Hematopoietic multipotent progenitor cell treated with erythropoietin and hydrocortisone succinate and interleukin-3 and kit ligand, for 8 days (in vitro differentiated cells): ENCODE measurements around the gene RFX7.
"Not testable (repeated sequence)": the region's sequence is repeated elsewhere in the genome, so short reads cannot be mapped to it uniquely, and the experiment has no call there.

Experiments used
- DNase-seq: peaks from one replicate; pipeline ENCODE4 v3.0.0-alpha.2; 2015

Gene RFX7

DNA sequence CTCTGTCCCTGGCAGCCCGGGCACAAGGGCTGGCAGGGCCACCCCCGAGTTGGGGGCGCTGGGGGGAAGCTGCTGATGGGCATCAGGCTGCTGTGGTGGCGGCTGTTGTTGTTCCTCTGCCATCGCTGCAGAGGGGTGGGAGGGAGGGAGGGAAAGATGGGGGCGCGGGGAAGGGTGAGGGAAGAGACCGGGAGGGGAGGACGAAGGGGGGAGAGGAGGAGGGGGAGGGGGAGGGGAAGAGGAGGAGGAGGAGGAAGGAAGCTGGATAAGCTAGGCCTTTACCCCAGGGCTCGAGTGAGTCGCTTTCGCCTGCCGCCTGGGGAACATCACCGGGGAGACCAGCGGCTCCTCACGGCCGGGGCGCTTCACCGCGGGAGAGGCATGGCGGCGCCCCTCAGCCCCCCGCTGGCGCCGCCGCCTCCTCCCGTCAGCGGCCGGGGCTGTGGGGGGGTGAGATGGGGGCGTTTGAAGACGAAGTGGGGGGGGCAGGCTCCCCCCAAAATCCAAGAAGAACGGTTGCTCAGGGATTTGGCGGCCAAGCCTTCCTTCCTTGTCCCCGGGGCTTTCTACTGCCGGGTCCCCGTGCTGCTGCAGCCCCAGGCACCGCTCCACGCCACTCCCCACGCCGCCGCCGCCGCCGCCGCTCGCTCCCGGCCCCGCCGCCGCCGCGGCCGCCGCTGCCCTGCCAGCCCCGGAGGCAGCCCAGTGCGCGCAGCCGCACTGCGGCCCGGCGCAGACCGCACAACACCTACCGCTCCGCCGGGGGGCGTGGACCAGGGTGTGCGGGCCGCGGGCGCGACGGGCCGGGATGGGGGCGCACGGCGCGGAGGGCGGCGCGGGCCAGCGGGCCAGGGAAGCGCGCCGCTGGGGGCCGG is at the start of gene RFX7:
Gene RFX7, minus strand, starts transcription at position 717 of the 875 bp plus-strand sequence. Its CDS starts 594 bp downstream, at position 123.
- peak; percentile 77 for DNase-seq

DNA sequence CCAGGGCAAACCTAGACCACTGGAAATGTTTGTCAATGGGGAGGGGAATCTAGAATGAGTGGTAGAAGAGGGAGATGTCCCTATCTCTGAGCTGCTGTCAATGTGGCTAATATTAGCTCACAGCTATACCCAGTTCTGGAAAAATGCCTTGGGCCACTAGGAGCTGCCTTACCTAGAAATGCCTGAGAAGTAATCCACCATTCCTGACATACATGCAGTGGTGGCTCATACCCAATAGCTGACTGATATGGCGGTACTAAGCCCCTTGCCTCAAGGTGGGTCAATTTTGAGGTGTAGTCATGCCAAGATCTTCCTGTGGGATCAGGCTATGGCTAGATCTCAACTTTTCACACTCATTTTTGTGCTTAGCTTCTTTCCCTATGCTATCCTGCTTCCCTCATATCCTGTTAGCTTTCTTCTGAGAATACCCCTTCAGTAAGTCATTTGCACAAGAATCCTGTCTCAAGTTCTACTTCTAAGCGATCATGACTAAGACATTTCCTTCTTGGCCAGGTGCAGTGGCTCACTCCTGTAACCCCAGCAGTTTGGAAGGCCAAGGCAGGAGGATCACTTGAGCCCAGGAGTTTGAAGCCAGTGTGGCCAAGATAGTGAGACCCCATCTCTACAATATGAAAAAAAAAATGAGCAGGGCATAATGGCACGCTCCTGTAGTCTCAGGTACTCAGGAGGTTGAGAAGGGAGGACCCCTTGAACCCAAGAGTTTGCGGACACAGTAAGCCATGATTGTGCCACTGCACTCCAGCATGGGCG is 49.1 kb upstream of the RFX7 start:
- DNase-seq, result no peak

DNA sequence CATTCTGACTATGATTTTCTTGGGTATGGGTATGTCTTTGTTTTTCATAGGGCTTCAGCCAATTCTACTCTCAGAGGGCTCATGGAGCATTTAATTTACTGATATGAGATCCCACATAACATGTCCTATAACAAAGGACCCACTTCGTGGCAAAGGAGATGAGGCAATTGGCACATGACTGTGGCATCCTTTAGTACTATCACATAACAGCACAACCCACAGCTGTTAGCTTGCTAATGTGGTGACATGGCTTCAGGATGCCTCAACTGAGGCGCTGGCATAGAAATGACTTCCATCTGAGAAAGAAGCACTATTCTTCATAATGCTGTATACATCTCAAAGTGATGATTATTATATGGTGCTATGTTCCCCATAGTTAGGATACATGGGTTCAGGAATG is 48.1 kb upstream of the RFX7 start:
- no peak for DNase-seq

DNA sequence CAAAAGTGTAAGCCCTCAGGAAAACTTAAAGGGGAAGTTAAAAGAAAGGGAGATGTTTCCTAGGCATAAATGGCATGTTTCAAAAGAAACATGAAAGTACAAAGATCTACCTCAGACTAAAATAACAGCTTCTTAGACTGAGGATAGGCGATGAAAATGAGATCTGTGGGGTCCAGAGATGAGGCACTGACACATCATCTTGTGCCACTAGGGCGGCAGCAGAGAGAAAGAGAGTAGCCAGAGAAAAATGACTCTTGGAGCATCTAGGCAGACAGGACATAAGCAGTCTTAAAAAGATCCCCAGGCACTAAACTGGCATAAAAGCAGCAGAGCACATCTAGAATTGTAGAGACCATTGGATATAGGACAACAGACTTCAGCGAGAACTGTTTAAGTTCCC is 42.5 kb upstream of the RFX7 start:
- peak; percentile 34 for DNase-seq

DNA sequence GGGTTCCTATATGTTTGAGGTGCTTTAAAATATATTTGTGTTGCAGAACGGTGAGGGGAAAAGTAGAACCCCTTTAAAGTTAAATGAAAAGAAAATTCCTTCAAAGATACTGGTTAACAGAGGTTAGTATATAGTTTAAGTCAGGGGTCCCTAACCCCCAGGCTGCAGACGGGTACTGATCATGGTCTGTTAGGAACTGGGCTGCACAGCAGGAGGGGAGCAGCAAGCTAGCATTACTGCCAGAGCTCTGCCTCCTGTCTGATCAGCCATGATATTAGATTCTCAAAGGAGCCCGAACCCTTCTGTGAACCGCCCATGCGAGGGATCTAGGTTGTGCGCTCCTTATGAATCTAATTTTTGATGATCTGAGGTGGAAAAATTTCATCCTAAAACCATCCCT is 37.5 kb upstream of the RFX7 start:
- DNase-seq, result no peak

DNA sequence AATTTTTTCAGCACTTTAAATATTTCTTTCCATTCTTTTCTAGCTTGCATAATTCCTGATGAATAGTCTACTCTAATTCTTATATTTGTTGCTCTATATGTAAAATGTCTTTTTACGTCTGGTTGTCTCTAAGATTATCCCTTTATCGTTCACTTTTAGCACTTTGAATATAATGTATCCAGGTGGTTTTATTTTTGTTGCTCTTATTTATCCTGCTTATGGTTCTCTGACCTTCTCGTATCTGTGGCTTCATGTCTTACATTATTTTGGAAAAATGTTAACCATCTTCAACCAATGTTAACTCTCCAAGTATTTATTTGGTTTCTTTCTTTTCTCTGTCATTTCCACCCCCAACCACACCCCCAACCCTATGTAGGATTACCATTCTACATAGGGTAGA is 30.0 kb upstream of the RFX7 start:
- no peak for DNase-seq

DNA sequence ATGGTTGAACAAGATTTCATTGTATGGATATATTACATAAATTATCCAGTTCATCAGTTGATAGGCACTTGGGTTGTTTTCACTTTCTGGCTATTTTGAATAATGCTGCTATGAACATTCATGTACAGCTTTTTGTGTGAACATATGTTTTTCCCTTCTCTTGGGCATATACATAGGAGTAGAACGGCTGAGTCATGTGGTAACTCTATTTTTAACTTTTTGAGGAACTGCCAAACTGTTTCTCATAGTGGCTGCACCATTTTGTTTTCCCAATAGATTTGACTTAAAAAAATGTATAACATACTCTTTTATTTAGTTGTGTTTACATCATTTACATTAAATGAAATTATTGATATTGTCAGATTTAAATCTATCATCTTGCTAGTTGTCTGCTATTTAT is 28.8 kb upstream of the RFX7 start:
- no peak for DNase-seq

DNA sequence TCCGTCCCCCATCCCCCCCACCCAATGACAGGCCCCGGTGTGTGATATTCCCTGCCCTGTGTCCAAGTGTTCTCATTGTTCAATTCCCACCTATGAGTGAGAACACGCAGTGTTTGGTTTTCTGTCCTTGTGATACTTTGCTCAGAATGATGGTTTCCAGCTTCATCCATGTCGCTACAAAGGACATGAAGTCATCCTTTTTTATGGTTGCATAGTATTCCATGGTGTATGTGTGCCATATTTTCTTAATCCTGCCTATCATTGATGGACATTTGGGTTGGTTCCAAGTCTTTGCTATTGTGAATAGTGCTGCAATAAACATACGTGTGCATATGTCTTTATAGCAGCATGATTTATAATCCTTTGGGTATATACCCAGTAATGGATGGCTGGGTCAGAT is 22.8 kb upstream of the RFX7 start:
- not testable (repeated sequence) for DNase-seq

DNA sequence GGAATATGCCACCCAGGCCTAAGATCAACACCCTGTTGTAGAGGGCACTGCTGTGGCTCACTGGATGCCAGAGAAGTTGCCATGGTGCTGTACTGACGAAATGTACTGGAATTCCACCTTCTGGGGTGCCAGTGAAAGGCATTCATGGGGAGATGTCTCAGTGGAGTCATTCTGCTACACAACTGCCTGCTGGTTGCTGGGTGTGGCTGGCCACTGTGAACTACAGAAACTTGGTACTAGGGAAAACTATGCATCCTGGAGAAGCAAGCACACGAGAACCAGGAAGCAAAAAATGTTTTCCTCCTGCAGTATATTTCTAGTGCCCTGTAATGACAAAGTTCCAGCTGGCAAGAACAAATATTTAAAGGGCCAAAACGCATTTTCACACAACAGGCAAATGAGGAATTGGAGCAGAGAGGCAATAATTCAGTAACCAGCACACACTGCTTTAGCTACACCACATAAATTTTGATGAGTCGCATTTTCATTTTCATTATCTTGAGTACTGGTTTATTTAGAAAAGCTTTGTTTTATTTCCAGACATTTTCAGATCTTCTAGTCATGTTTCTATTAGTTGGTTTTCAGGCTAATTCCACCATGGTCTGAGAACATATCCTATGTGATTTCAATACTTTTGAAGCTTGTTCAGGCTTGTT is 18.3 kb upstream of the RFX7 start:
- peak; percentile 46 for DNase-seq

DNA sequence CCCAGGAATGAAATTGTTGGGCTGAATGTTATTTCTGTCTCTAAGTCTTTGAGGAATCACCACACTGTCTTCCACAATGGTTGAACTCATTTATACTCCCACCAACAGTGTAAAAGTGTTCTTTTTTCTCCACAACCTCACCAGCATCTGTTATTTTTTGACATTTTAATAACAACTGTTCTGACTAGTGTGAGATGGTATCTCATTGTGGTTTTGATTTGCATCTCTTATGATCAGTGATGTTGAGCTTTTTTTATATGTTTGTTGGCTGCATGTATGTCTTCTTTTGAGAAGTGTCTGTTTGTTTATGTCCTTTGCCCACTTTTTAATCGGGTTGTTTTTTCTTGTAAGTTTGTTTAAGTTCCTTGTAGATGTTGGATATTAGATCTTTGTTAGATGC is 13.6 kb upstream of the RFX7 start:
- DNase-seq, result not testable (repeated sequence)

DNA sequence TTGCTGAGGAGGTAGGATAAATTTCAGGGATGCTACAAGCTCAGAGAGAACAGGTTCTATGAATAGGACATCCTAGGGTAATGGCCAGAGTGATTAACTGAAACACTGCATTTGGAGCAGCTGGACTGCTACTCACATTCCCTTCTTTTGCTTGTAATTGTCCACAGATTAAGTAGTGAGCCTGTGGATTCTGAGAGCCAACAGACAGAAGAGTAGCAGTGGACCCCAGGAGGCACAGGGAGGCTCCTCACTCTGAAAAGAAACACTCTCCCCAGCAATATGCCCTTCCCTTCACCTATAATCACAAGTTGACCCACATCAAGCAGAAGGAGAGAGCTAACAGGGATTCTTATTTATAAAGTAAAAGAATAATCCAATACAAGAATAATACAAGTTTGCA is 10.6 kb upstream of the RFX7 start:
- no peak for DNase-seq

DNA sequence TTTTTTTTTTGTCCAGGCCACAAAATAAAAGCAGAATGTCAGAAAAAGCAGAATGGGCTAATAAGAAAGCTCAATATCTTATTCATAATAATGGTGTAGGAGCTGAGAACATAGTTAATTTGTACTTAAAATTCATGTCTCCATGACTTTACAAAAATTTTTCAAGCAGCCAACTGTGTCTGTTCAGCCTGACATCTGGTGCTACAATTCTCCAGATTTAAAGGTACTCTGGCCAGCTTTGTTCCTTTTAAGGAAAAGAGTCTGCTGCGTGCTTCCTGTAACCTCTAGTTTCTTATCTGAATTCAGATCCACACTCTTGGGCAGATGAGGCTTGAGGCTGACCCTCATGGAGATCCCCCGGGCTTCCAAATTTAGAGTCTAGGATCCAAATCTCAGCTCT is 8.7 kb upstream of the RFX7 start:
- no peak for DNase-seq

DNA sequence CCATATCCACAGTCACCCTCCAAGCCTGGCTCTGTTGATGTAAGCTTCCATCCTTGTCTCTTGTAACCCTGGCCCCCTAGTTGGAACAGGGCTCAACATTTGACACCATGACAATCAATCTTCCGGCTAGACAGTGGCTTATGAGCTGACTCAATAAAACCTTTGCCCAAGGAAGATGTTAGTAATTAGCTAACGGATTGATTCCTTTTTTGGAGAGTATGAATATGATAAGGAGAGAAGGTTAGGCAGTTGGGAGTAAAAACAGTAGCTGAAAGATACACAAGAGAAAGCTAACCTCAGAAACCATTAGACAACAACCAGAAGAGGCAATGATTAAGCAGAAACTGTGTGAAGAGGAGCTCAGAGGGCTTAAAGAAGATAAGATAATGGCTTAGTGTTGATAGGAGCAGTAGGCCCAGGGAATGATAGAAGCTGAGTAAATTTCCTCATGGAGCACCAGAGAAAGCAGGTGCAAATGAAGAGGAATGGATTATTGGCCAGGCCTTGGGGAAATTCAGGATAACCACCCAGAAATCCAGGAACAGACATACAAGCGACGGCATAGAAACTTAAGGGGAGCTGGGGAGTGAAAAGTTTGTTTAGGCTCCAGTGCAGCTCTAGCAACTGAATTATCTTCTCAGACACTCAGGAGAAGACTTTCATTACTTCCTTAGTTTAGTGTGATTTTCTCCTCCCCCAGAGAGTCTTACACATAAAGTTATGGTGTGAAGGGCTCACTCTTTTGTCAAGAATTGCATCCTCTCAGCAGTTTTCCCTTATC is 7.8 kb upstream of the RFX7 start:
- peak; percentile 92 for DNase-seq

DNA sequence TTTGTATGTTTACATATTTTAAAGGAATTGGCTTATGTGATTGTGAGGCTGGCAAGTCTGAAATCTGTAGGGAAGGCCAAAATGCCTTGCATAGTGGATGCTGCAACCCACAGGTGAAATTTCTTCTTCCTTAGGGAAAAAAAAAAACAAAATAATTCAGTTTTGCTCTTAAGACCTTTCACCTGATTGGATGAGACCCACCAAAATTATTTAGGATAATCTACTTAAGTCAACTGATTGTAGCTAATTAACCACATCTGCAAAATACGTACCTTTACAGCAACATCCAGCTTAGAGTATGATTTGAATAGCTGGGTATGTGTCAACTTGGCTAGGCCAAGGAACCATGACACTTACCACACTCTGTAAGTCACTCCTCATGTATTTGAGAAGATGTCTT is 6.9 kb upstream of the RFX7 start:
- DNase-seq, result no peak

DNA sequence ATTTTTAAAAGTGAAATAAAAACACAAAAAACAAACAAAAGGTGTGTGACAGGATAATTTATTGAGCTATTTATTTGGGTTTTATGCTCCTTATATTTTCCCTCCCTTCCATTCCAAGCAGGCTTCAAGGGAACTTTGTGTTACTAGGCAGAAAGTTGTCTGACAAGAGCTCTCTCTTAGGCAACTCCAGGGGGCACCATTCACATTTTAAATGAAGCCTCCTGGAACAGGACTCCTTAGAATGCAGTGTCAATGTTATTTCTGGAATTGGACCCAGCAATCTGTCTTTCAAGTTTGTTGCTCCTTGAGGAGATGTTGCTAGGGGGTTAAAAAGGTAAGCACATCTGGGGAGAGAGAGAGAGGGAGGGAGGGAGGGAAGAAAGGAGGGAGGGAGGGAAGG is 5.4 kb upstream of the RFX7 start:
- DNase-seq, result peak; percentile 87

DNA sequence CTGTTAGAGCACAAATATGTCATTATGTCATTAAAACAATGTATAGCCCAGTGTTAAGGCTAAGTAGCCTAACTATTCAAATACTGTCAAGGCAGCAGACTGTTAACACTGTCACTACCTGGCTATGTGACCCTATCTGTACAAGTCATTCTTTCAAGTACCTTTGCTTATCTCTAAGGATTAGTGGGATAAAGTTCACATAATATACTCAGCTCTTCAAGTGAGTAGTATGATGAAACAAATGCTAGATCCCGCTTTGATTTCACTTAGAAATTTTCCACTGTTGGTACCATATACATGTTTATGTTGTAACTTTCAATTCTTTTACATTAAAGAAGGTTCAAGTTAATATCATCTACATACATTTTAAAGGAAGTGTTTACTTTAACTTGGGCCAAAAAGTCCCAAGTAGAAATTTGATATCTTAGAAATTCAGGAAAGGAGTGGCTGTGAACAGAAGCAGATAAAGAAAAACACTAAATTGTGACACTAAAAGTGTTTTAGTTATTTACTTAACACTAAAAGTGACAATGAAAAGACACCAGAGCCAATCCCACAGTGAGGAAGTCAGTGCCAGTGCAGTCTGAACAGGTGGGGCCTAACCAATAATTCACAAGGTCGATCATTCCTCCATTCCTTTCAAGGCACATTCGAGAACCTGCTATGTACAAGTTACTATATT is 4.8 kb upstream of the RFX7 start:
- no peak for DNase-seq

DNA sequence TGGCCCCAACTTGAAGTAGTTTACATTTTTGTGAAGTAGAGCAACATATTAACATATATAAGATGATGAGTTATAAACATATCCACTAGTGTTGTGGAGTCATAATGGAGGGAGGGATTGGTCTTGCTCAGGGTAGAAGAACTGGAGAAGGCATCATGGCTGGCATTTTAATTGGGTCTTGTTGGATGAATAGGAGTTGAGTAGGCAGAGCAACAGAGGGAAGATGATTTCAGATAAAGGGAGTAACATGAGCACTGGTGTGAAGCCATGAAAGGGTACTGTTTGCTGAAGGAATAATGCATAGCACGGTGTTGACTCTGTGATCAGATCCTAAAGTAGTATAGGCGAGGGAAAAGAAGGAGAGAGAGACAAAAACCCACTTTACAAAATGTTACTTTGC is 3.6 kb upstream of the RFX7 start:
- DNase-seq, result no peak

DNA sequence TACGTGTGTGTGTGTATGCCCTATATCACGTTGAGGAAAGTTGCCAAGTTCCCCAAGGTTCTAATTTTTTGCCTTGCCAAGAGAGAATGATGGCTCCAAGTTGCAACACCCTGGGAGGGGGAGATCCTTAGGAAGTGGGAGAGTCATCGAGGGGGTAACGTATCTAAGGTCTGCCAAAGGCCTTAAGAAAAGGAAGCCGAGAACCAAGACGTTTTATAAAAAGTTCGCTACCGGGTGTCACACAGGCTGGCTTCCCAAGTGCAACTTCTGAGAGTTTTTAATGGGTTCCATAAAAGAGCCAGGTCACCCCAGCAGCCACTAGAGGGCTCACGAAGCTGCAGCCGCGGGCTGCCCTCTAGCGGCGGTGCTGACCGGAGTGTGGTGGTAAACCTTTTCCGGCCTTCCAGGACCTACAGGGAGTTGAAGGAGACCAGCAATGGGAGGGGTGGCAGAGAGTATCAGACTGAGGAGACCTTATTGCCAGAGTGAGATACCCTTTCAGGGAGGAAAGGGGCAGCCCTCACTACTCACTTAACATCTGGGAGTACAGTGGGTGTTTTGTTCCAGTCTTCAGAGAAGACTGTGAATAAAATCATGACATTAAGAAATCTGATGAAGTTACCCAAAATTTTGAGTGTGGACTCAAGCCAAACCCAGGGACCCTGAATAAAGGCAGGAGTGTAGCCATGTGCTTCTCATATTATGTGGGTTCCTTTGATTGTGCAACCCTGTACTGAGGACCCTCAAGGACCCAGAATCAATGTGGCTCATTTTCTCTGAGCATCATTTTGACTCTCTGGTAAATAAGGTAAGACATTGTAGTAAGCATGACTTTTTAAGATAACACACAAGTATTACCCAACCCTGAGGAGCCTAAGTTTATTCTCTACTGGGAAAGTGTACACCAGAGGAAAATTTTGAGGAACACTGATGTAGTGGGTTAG is 2.5 kb upstream of the RFX7 start:
- peak; percentile 95 for DNase-seq

DNA sequence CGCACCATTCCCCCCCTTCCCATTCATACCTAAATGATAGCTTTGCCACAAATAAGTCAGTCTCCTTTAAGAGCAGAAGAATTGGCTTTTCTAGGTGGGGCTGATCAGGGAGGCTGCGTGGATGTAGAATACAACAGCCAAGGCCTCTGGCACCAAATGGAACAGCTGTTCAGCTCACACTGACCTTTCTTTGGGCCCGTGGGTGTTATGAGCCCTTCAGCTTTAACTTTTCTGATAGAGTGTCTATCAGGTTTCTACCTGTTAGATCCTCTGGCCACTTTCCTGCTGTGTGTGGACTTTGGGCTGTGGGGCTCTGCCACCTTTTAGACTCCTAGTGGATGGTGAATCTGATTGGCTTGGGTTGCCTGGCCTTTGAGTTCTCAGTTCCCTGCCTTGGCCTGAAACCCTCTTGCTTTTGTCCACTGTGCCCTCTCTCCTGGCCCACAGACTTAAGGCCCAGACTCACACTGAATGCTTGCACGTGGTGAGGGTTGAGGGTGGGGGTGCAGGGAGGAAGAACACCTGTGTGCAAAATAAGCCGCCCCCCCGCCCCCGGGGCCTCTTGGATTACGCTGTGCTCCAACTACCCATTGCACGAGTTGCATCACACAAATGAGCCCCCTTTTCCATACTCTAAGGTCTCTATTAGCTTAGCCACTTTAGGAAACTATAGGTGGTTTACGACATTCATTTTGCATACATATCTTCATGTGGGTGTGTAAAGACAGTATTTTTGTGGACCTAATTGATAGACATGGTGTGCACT is 1.3 kb upstream of the RFX7 start:
- peak; percentile 59 for DNase-seq
